Trophoblast cell (in vitro differentiated cells and primary cell): ENCODE data around the gene KCNQ1.

Experiments used
- DNase-seq, 2 donors: peaks; one replicate each; pipeline ENCODE4 v3.0.0-alpha.2; 2016
- H2AFZ ChIP-seq: 2 replicates; pipeline ENCODE4 v1.6.1; 2013; ENCODE audit warnings: low read length, moderate library complexity, mild to moderate bottlenecking; ENCODE audit not compliant: insufficient read depth, poor library complexity
- H2AK5ac ChIP-seq: 2 replicates; pipeline ENCODE4 v1.6.1; 2013; ENCODE audit warnings: mild to moderate bottlenecking, low read length
- H2BK120ac ChIP-seq: 2 replicates; pipeline ENCODE4 v1.6.1; 2013; ENCODE audit warnings: low read length, mild to moderate bottlenecking, moderate library complexity; ENCODE audit not compliant: insufficient read depth, poor library complexity
- H2BK12ac ChIP-seq: 2 replicates; pipeline ENCODE4 v1.6.1; 2013; ENCODE audit warnings: mild to moderate bottlenecking, low read length, moderate library complexity
- H2BK5ac ChIP-seq: 2 replicates; pipeline ENCODE4 v1.6.1; 2013; ENCODE audit warnings: low read length, low read depth, moderate library complexity, mild to moderate bottlenecking; ENCODE audit not compliant: poor library complexity
- H3K14ac ChIP-seq: 2 replicates; pipeline ENCODE4 v1.6.1; 2013; ENCODE audit warnings: mild to moderate bottlenecking, low read length
- H3K18ac ChIP-seq: 2 replicates; pipeline ENCODE4 v1.6.1; 2013; ENCODE audit warnings: mild to moderate bottlenecking, low read length
- H3K23ac ChIP-seq: 2 replicates; pipeline ENCODE4 v1.6.1; 2013; ENCODE audit warnings: low read length
- H3K27ac ChIP-seq: 2 replicates; pipeline ENCODE4 v1.5.1; 2013; ENCODE audit warnings: low read depth, mild to moderate bottlenecking, inconsistent platforms, low read length, moderate library complexity
- H3K27me3 ChIP-seq: 2 replicates; pipeline ENCODE4 v1.6.1; 2013; ENCODE audit warnings: inconsistent platforms, mild to moderate bottlenecking, low read length, moderate library complexity; ENCODE audit not compliant: insufficient read depth
- H3K36me3 ChIP-seq, 2 experiments: 1 replicate in 1 of 2; 2 replicates in 1 of 2; pipeline ENCODE4 v1.6.1; 2013; ENCODE audit warnings: low read length in 2 of 2, mild to moderate bottlenecking in 2 of 2, moderate library complexity in 1 of 2; ENCODE audit not compliant: insufficient read depth in 2 of 2, control insufficient read depth in 1 of 2
- H3K4ac ChIP-seq: 2 replicates; pipeline ENCODE4 v1.6.1; 2013; ENCODE audit warnings: low read depth, mild to moderate bottlenecking, low read length, moderate library complexity
- H3K4me1 ChIP-seq, 2 experiments: 1 replicate in 1 of 2; 2 replicates in 1 of 2; pipeline ENCODE4 v1.6.1; 2013; ENCODE audit warnings: low read length in 2 of 2, mild to moderate bottlenecking in 2 of 2, moderate library complexity in 1 of 2; ENCODE audit not compliant: insufficient read depth in 2 of 2, control insufficient read depth in 1 of 2
- H3K4me2 ChIP-seq: 2 replicates; pipeline ENCODE4 v1.6.1; 2013; ENCODE audit warnings: inconsistent platforms, mild to moderate bottlenecking, low read length, moderate library complexity
- H3K4me3 ChIP-seq: 2 replicates; pipeline ENCODE4 v1.5.1; 2013; ENCODE audit warnings: mild to moderate bottlenecking, low read depth, low read length, inconsistent platforms
- H3K79me1 ChIP-seq: one replicate; pipeline ENCODE4 v1.6.1; 2013; ENCODE audit warnings: low read length
- H3K79me2 ChIP-seq: 2 replicates; pipeline ENCODE4 v1.6.1; 2013; ENCODE audit warnings: low read length, mild to moderate bottlenecking; ENCODE audit not compliant: control insufficient read depth, insufficient read depth, poor library complexity
- H3K9ac ChIP-seq: 2 replicates; pipeline ENCODE4 v1.6.1; 2013; ENCODE audit warnings: mild to moderate bottlenecking, low read length
- H3K9me3 ChIP-seq: 2 replicates; pipeline ENCODE4 v1.6.1; 2013; ENCODE audit warnings: low read depth, mild to moderate bottlenecking, control low read depth, inconsistent platforms, low read length; ENCODE audit not compliant: insufficient read depth
- H4K12ac ChIP-seq: 2 replicates; pipeline ENCODE4 v1.6.1; 2013; ENCODE audit warnings: low read depth, mild to moderate bottlenecking, low read length, moderate library complexity
- H4K8ac ChIP-seq: 2 replicates; pipeline ENCODE4 v1.6.1; 2013; ENCODE audit warnings: low read depth, mild to moderate bottlenecking, low read length, moderate library complexity
- H4K91ac ChIP-seq: one replicate; pipeline ENCODE4 v1.6.1; 2013; ENCODE audit warnings: low read depth, mild to moderate bottlenecking, low read length, moderate library complexity
- WGBS: extraction: QIAGEN DNeasy Blood & Tissue Kit; methylation state at CpG from one replicate; pipeline ENCODE4 v1.1.7; 2013; ENCODE audit warnings: missing lambda C conversion rate; ENCODE audit not compliant: insufficient read length, insufficient coverage; ENCODE audit errors: extremely low coverage; 5-methylcytosine and 5-hydroxymethylcytosine counted together

Gene KCNQ1

DNA sequence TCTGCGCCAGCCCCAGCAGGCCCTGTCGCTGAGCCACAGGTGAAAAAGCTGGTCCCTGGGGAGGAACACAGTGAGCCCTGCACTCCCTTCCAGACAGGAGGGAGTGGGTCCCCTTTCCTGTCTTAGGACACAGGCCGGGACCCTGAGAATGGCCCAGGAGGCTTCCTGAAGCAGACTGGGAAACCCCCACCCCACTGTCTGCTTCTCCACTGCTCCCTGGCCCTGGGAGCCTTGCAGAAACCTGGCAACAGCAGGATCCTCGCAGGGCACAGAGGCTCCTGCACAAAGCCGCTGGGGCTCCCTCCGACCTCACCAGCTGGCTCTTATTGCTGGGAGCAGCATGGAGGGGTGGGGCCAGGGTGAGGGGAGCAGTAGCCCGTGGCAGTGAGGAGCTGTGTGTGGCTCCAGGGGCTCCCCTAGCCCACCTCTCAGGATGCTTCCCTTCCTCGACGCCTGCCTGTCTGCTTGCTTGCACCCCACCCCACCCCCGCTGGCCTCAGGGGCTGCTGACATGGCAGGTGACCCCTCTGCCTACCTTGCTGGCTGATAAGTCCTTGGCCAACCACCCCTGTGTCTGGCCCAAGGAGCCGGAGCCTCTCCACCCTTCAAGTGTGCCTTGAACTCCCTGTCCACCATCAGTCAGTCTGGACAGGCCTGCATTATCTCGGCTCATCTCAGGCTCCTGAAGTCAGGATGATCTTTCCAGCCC lies 327.1 kb downstream of the KCNQ1 start:
- WGBS, result no CpG with 5 or more reads among the region's 12 CpGs
- no peak for DNase-seq
- no peak overlapping the region for H3K9ac ChIP-seq

DNA sequence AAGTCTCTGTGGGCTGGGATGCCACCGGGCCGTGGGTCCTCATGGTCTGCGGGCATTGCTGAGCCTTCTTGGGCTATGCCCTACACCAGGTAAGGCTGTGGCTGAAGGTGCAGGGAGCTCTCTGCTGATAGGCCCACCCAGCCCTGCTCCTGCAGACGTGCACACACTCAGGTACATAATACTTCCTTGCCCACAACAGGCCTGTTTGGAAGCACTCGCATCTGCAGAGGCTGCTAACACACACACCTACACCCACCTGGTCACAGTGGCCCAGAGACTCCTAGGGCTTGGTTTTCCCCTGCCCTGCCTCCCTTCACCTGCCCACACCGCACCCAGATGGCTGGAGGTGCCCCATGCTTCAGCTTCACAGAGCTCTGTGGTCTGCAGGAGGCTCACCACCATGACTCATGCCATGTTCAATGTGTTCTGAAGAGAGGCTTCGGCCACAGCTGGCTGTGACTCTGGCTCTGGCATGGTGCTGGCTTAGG lies 327.8 kb downstream of the KCNQ1 start:
- Histone ChIP-seq H3K4me1 (peaks cover 9% of the 10 kb centered on the region in 2 experiments), H2AK5ac (no peak overlapping the region)

More for the DNA sequence above, 327.1 kb downstream of the KCNQ1 start:
- Histone ChIP-seq H3K27me3 (no peaks in the 10 kb centered on the region), H4K91ac (no peak overlapping the region), H4K12ac (no peak overlapping the region), H3K4me3 (no peak overlapping the region), H3K79me1 (no peaks in the 10 kb centered on the region), H2AFZ (no peak overlapping the region), H4K8ac (no peak overlapping the region), H2BK120ac (no peak overlapping the region), H3K27ac (no peak overlapping the region), H3K9me3 (peaks cover 2% of the 10 kb centered on the region), H3K79me2 (no peaks in the 10 kb centered on the region), H3K4me2 (no peak overlapping the region), H3K4me1 (peaks cover 6% of the 10 kb centered on the region in 2 experiments), H3K36me3 (no peaks in the 10 kb centered on the region), H2BK5ac (no peak overlapping the region), H3K18ac (no peak overlapping the region), H3K23ac (no peak overlapping the region), H2BK12ac (no peak overlapping the region), H2AK5ac (no peak overlapping the region), H3K4ac (no peak overlapping the region), H3K14ac (no peak overlapping the region)

DNA sequence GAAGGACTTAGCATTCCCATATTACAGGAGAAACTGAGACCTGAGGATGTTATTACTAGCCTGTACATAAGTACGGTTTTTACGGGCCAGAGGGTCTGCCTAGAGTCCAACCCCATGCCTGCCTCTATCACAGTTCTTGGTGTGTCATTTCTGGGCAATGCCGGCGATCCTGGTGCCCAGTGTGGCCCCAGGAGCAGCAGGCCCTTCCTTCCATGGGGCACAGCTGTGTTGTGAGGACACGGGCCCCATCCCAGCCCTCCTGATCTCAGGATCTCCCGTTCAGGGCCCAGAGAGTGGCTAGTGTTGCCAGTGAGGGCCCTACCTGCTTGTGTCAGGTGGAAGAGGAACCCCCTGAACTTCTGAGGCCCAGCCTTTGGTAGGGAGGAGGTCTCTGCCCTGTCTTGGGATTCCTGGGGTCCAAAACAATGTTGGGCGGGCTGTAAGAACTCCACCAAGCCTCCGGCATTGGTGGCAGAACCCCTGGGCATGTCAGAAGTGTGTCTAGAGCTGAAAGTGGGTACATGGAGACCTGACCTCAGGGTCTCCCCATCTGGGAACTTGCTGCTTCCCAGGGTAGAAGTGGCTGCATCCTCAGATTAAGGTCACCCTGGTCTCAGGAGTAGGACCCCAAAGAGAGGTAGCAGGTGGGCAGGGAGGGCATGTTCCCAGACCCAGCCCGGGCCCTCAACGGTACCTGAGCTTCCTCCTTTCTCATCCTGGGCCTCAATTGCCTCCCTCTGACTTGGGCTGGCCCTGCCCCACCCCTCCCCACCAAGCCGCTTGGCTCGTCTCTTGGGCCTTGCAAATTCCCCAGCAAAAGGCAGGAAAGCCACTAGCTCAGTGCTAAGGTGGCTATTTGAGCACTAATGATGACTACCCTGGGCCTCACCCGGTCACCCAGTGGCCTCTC lies 329.6 kb downstream of the KCNQ1 start:
- no peak overlapping the region for H3K4ac ChIP-seq

More for the DNA sequence above, 327.8 kb downstream of the KCNQ1 start:
- no peak overlapping the region for H3K27ac ChIP-seq
- no peaks in the 10 kb centered on the region for H3K79me1 ChIP-seq
- no CpG with 5 or more reads among the region's 7 CpGs for WGBS
- H3K9me3 ChIP-seq, result peaks cover 2% of the 10 kb centered on the region
- no peak overlapping the region for H4K12ac ChIP-seq
- H3K23ac ChIP-seq, result no peak overlapping the region
- H4K8ac ChIP-seq, result no peak overlapping the region
- no peak overlapping the region for H3K9ac ChIP-seq
- H3K4ac ChIP-seq, result no peak overlapping the region
- DNase-seq, result no peak
- H2BK12ac ChIP-seq, result no peak overlapping the region
- H3K14ac ChIP-seq, result no peak overlapping the region
- no peak overlapping the region for H2BK120ac ChIP-seq
- H2AFZ ChIP-seq, result no peak overlapping the region
- no peak overlapping the region for H2BK5ac ChIP-seq
- H3K27me3 ChIP-seq, result no peaks in the 10 kb centered on the region
- no peak overlapping the region for H4K91ac ChIP-seq
- no peak overlapping the region for H3K4me2 ChIP-seq
- no peaks in the 10 kb centered on the region for H3K36me3 ChIP-seq
- no peak overlapping the region for H3K18ac ChIP-seq
- no peaks in the 10 kb centered on the region for H3K79me2 ChIP-seq
- no peak overlapping the region for H3K4me3 ChIP-seq

DNA sequence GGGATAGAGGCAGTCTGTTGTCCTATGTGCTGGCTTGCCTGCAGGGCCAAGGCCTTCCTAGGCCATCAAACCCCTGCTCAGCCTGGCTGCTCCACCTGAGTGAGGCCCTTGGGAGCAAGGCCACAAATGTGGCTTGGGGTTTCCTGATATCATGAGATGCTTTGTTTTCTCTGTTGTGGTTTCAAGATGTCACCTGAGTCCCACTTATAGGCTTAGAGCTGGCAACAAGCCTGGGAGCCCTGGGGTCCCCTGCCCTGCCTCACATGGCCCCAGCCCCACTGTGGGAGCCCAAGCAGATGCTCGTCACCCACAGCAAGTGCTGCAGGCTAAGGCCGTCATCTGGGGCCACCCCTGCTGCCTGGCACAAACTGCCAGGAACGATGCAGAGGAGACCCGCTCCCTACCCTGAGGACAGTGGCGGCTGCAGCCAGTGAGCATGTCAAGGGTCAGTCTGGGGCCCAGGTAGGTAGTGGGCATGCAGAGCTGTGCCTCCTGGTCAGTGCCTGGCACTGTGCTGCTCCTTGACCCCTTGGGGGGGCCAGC lies 330.3 kb downstream of the KCNQ1 start:
- Histone ChIP-seq H3K4ac (no peak overlapping the region), H4K8ac (no peak overlapping the region), H3K18ac (no peak overlapping the region), H2AK5ac (no peak overlapping the region), H4K91ac (no peak overlapping the region), H2BK12ac (no peak overlapping the region), H3K9me3 (peaks cover 2% of the 10 kb centered on the region), H3K14ac (no peak overlapping the region), H2AFZ (no peak overlapping the region), H3K36me3 (no peaks in the 10 kb centered on the region), H3K79me1 (no peaks in the 10 kb centered on the region), H3K27ac (no peak overlapping the region), H3K79me2 (no peaks in the 10 kb centered on the region), H4K12ac (no peak overlapping the region), H3K4me2 (no peak overlapping the region), H3K4me3 (no peak overlapping the region), H3K9ac (no peak overlapping the region), H2BK5ac (no peak overlapping the region), H3K27me3 (no peaks in the 10 kb centered on the region), H2BK120ac (no peak overlapping the region), H3K23ac (no peak overlapping the region), H3K4me1 (peaks cover 10 to 18% of the 10 kb centered on the region in 2 experiments)
- no peak for DNase-seq
- WGBS, result no CpG with 5 or more reads among the region's 5 CpGs

More for the DNA sequence above, 329.6 kb downstream of the KCNQ1 start:
- H3K23ac ChIP-seq, result no peak overlapping the region
- no peak overlapping the region for H4K8ac ChIP-seq
- H3K18ac ChIP-seq, result no peak overlapping the region
- H4K12ac ChIP-seq, result no peak overlapping the region
- no CpG with 5 or more reads among the region's 13 CpGs for WGBS
- no peak overlapping the region for H3K4me3 ChIP-seq
- no peaks in the 10 kb centered on the region for H3K27me3 ChIP-seq
- H3K4me1 ChIP-seq, result peaks cover 13 to 16% of the 10 kb centered on the region in 2 experiments
- no peaks in the 10 kb centered on the region for H3K79me2 ChIP-seq
- no peak overlapping the region for H2BK120ac ChIP-seq
- H2BK5ac ChIP-seq, result no peak overlapping the region
- no peak overlapping the region for H2BK12ac ChIP-seq
- H2AFZ ChIP-seq, result no peak overlapping the region
- no peak overlapping the region for H2AK5ac ChIP-seq
- peaks cover 2% of the 10 kb centered on the region for H3K9me3 ChIP-seq
- H3K4me2 ChIP-seq, result no peak overlapping the region
- no peak overlapping the region for H3K9ac ChIP-seq
- H3K36me3 ChIP-seq, result no peaks in the 10 kb centered on the region
- H3K14ac ChIP-seq, result no peak overlapping the region
- H4K91ac ChIP-seq, result no peak overlapping the region
- no peak for DNase-seq
- no peaks in the 10 kb centered on the region for H3K79me1 ChIP-seq
- H3K27ac ChIP-seq, result no peak overlapping the region
